Activated CD8-positive, alpha-beta memory T cell treated with anti-CD3 and anti-CD28 coated beads, Interleukin-2, amount 50 U/mL, for 1 hour (primary cell): ENCODE measurements around the gene CENPX.
A peak's percentile ranks its signal among the peaks of the same experiment; 100 is the strongest.

Experiments used
- DNase-seq: peaks from one replicate; pipeline ENCODE4 v3.0.0-alpha.2; 2020; ENCODE audit errors: extremely low read depth

The CENPX gene

DNA sequence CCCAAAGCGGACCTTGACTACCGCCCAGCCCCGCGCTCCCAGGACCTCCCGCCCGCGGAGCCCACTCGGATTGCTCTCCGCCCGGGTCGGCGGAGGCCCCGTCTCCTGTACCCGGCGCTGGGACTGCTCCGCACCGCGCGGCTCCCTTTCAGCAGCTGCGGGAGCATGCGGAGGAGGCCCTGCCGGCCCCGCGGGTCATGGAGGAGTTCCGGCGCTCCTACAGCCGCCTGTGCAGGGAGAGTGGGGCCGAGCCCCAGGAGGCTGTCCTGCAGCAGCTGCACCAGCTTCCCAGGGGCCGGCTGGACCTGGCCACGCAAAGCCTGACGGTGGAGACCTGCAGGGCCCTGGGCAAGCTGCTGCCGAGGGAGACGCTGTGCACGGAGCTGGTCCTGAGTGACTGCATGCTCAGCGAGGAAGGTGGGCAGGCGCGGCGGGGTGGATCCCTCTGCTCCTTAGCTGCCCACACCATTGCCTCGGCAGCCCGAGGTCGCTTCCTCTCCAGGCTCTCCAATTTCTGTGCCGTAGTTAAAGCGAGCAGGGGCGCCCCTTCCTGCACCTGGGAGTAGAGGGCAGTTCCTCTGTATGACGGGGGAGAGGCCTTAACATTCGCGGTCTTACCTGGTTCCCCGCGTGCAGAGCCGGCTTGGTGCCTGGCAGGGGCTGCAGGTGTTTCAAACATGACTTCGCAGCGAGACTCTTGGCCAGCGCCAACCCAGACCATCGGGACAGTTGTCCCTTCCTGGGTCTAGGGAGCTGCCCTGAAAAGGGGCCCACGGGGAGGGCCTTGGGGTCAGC, 966 bp upstream of the CENPX start:
- DNase-seq: no peak

GRCh38 chr17:82022981-82023446, 336 bp upstream of the CENPX start, which contains the start of gene LRRC45:
TSS of gene LRRC45 (plus strand) at chr17:82023305. CDS start at chr17:82023644, 339 bp downstream.
- peak; percentile 99 for DNase-seq

DNA sequence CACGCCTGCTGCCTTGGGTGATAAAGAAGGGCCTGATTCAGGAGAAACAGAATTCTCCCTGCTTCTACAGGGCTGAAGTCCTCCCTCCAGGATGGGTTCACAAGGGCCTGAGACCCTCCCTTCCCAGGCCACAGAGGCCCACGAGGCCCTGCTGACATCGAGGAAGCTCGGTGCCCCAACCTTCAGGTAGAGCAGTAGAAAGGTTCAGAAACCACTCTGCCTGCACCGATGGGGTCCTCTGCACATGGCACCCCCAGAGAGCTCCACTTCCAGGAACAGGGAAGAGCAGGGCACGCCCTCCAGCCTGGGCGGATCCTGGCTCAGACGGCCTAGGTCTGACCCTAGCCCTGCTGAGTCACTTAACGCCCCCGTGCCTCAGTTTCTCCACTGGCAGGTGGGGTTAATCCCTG, 773 bp downstream of the CENPX start:
- DNase-seq: no peak

DNA sequence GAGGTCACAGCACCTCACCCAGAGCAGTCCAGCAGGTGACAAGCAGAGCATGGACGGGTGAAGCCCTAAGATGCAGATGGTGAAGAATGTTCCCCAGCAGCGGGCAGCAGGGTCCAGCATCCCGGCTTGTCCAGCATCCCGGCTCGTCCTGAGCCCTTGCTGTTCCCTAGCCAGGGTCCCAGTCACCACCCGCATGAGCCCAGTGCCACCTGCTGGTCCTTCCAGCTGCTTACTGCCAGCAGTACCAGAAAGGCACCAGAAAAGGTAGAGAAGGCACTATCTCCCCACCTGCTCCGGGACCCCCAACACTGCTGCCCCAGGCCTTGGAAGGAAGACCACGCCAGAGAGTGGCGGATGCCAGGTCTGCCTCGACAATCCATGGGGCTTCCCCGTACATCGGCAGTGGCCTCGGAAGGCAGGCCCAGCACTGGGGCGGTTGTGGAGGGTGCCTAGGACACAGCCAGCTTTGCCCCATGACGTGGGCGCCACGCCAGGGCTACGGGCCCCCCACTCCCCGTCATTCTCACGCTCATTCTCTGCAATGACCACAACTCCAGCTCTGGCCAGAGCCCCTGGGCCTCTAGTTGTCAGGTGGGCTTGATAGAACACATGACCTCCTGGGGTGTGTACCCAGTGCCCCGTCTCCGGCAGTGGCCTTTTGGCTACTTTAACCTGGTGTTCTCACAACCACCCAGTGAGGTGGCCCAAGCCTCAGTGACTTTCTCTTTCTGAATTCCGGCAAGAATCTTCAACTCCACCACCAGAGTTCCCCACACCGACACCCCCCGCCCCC, 1.4 kb downstream of the CENPX start:
- no peak for DNase-seq

DNA sequence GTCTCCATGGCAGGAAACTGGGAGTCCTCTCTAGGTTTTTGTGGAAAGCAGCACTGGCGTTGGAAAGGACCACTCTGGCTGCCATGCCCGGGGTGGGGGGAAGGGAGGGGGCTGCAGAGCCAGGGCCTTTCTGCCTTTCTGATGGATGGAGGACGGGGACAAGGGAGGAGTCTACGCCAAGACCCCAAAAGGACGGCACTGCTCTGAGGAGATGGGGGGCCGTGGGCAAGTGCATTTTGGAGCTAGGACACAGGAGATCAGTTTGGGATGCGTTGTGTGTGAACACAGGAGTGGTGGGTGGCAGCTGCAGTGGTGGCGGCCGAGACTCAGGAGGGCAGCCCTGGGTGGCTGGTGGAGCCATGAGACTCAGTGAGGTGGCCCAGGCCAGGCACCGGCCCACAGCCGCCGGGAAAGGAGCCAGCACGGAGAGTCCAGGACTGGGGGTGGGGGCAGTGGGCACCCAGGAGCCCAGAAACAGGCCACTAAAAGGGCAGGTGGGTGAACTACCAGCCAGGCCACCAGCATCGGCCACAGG, 2.0 kb downstream of the CENPX start:
- DNase-seq: no peak

GRCh38 chr17:82019690-82020571, 2.7 kb downstream of the CENPX start:
- DNase-seq: no peak

DNA sequence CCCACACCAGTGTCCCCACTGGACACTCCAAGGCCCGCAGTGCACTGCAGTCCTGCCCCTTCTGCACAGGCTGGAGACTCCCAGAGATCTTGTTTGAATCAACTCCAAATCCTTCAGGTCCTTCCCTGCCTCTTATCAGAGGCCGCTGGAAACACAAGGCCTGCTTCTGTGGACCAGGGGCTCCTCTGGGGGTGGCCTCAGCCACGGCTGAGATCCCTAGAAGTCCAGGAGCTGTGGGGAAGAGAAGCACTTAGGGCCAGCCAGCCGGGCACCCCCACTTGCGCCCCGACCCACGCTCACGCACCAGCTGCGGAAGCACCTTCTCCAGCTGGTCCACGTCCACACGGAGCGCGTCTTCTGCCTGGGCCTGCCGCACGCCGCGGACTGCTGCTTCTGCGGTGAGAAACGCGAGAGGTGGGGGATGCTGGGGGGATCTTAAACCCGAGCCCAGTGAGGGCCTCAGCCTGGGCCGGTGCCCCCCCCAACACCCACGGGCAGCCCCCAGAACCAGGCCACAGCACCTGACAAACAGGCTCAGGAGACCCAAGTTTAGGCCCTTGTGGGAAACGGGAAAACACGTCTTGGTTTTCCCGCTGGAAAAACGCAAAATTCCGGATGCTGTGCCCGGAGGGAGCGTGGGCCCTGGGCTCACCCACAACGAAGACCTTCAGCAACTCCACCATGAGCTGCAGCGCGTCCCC, 3.5 kb downstream of the CENPX start:
- DNase-seq: no peak

DNA sequence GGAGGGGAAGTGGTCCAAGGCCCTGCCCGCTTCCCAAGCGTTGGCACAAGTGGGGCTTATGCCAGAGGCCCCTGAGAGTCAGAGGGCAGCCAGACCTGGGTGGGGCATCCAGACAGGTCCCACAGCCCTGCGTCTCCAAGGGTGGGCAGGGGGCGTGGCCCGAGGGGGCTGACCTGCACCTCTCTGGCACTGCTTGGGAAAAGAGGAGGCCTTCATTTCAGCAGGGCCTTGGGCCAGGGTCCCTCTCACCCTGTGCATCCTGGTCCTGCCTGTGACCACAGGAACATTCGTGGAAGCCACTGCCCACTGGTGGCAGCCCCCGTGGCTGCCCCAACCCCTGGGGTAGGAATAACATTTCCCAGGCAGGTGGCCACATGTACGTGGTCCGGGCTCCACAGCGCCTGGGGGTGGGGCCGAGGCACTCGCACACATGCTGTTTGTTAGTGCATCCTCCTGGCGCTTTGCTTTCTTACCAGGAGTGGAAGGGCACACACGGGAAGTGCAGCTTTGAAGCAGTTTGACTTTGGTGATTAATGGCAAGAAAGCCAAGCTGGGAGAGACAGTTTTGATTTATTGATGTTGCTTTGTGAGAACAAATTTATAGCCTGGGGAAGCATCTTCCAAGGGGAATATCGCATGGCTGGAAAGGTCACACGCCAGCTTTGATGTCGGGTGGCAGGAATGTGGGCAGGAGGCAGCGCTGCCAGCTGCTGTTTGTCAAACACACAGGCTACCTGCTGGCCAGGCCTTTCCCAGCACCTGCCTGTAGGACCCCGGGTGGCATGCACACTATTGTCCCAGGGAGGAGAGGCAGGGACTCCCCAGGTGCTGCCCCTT, 4.3 kb downstream of the CENPX start:
- DNase-seq: no peak

GRCh38 chr17:82017612-82018151, 5.0 kb downstream of the CENPX start:
- no peak for DNase-seq

- no peak for DNase-seq
Measured at GRCh38 chr17:82016875-82017459, 5.7 kb downstream of the CENPX start.

DNA sequence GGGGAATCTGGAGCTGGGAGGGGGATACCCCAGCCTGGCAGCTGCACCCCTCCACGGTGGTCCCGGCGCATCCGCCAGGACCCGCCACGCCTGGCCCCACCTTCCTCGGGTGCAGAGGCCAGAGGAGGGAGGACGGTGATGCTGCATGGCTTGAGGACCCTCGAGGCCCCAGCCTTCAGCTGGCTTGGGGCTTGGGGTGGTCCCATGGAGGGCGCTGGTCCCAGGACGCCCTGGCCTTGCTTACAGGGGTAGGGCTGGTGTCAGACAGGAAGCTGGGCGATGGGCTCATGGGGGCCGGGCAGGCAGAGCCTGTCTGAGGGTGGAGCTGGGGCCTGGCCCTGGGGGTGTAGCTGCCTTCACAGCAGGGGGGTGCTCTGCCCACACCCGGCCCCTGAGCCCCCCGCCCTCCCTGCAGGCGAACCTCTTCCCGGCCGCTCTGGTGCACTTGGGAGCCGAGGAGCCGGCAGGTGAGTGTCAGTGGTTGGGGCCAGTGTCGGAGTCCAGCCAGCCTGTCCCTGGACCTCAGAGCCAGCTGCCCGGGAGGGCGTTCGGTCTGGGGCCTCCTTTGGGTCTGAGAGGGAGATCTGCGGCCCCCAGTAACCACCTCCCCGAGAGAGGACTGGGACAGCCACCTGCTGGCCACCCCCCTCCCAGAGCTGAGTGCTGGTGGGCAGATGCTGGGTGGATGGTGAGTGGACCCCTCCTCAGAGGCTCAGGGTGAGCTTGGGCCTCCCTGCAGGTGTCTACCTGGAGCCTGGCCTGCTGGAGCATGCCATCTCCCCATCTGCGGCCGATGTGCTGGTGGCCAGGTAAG, 6.4 kb downstream of the CENPX start:
- no peak for DNase-seq

DNA sequence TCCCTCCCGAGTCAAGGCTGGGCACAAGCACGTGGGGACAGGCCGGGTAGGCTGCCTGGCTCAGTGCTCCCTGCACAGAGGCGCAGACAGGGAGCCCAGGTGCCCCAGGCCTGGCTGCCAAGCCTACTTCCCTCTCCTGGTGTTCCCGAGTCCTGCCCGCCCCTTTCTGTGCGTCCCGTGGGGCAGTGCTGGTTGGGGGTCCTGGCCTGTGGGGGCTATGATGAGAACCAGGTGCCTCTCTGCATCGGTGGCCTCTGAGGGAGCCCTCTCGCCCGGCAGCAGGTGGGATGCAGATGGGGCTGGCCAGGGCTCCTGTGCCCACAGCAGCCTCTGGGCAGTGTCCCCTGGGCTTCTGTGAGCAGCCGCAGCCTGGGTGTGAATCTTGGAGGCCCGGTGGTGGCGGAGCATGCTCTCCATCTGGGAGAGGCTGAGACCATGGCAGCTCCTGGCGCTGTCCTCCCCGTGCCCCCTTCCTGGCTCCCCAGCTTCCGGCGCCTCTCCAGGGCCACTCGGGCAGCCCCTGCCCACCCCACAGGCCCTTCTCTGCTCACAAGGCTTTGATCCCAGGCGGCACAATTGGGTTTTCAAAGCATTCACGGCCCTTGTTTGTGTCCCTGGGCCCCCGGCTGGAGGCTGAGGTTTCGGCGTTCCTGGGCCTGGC, 7.2 kb downstream of the CENPX start:
- DNase-seq: no peak

DNA sequence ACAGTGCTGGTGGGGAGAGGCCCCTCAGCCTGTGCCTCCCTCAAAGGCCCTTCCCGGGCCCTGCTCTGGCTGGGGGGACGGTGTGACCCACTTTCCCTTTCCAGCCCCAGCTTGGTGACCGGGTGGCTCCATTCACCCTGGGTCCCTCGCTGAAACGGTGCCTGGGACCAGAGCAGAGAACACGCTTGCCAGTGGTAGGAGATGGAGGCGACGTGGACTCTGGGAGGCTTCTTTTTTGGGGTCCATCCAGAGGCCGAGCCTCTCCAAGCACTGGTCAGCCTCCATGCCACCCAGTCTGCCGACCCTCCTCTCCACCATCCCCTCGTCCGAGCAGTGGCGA, 7.7 kb downstream of the CENPX start:
- DNase-seq: no peak

DNA sequence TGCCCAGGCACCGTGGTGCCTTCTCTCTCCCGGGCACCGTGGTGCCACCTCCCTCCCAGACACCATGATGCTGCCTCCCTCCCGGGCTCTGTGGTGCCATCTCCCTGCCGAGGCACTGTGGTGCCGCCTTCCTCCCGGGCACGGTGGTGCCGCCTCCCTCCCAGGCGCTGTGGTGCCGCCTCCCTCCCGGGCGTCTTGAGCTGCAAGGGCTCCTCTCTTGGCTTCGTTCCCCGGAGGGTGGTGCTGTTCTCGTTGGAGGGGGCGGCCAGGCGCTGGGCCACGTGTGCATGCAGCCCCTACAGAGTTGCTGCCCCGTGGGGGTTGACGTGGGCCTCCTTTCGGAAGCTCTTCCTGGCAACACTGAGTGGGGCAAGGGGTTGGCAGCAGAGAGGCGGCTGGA, 8.2 kb downstream of the CENPX start:
- no peak for DNase-seq

GRCh38 chr17:82013772-82014321, 8.8 kb downstream of the CENPX start:
- no peak for DNase-seq

DNA sequence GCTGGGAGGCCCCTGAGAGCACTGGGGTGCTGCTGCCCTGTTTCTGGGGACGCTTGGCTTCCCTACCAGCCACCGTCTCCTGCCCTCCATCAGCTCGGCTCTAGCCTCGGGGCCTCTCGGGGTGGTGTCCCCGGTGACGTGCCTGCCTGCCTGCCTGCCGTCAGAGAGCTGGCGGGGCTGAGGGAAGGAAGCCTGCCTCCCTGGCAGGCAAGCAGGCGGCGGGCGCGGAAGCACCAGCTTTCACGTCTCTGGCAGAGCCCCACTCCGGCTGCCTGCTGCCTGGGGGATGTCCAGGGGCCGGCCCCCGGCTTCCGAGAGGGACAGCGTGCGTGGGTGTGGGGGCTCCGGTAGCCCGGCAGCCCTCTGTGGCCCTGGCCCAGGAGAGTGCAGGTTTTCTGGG, 9.3 kb downstream of the CENPX start:
- DNase-seq: no peak

DNA sequence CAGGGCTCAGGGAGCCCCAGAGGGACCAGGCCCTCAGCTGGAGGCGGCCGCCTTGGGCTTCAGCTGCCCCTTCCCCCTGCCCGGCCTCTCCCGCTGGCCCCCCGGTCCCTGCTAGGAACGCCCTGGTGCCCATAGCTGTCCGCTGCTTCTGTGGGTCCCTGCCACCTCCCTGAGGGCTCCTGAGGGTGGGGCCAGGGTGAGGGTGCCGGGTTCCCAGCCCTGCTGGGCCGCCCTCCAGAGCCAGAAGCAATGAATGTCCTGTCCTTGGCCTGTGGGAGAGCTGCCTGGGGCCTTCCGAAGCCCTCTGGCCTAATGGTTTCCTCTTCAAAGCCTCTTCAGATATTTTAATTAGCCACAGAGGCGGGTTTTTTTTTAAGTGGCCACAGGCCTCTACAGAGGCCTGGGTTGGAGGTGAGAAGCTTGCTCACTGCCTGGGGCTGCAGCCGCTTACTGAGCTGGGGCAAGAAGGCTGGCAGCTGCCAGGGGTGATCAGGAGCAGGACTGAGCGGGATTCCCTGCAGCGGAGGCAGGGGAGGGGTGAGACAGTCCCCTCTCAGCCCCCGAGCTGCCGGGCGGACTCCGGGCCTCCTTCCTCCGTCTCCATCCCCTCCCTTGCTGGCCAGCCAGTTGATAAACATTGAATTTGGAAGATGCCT, 9.9 kb downstream of the CENPX start:
- no peak for DNase-seq
